Kidney tubule cell (primary cell): ENCODE results near the gene TNS3.

Experiments
- DNase-seq: peaks from one replicate; pipeline ENCODE4 v3.0.0-alpha.2; 2018; ENCODE audit warnings: low spot score

Gene TNS3

DNA sequence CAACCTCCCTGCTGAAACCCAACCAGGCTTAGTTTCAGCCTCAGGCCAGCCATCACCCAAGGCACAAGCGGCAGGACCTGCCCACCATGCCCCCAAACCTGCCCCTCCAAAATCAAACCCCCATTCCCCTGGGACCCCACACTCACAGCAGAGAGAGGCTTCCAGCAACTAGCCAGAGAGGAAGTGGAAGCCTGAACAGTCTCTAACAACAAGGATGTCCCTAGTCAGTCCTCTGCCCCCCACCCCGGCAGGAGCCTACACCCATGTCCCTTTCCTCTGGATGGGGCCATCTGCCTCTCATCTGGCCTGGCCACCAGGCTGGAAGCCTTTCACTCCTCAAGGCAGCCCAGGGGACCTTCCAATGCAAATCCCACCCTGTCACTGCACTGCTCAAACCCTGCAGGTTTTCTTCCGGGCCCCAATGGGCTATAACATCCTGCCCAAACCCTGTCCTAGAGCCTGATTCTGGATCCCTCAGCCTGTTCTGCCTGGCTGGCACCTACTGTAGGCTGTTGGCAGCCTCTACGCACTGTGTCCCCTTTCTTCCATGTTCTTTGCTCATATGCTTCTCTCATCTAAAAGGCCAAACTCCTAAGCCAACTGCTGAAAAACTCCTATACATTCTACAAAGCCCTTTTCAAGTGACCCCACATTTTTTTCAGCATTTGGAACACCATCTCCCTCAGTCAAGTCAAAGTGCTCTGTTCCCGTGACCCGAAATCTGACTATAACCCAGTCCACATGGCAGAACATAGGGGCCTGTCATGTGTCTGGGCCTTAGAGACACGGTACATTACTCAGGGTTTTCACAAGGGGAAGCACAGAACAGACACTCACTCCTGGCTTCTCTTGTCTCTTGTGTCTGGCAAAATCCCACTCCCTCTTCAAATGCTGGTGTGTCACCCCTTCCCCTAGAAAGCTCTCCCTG is 253.3 kb downstream of the TNS3 start:
- DNase-seq = no peak

DNA sequence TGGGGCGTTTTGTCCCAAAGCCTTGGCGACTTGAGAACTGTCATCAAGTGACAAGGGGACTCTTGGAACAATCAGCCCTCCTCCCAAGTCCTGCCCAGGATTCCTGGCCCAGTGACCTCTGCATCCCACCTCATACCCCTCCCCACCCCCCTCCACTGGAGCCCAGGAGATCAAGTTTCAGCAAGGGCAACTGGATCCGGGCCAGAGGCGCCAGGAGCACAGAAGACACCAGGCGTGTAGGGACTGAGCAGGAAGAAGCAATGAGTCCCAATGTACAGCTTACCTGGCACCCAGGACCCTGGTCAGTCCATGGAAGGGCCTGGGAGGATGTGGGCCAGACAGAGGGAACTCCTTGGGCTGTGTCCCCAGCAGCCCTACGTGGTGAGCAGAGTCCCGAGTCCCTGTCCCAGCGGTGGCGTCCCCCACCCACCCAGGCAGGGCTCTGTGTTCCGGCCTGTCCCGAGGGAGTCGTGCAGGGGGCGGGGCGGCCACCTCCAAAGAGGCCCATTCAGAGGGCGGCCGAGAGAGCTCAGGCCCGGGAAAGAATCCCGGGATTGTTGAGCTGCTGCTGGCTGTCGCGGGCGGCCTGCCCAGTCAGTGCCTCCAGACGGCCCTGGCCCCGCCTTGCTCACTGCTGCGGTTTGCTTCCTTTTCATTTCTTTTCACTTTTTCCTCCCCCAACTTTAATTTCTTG is 254.1 kb downstream of the TNS3 start:
- DNase-seq = peak; percentile 82

DNA sequence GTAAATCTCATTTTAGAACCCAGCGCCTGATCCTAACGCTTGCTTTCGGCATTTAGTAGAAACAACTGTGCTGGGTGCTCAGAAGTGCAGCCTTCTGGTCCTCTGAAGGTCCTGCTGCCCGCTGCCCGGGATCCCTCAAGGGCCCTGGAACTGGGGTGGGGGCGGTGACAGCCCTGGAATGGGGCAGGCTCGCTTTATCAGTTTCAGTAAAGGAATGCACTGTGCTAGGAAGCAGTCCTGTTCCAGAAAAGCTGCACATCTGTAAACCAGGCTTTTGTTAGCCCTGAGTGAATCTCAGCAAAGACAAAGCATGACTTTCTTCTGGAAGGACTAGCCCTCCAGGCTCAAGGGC is 254.6 kb downstream of the TNS3 start:
- DNase-seq = no peak

DNA sequence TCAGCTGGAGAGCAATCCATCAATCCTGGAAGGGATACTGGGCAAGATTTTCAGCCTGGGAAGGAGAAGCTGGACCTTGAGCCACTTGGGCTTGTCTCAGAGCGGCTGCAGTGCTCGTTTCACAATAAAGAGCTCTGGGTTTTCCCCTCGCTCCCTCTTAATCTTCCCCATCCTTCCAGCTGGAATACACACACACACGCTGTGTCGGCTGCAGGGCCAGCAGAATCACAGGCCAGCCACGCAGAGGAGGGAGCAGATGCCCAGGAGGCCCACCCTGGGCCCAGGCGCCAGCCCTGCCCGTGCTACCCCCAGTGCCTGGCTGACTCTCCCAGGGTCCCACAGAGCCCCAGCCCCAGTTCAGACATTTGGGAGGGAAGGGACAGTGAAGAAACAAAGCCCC is 255.1 kb downstream of the TNS3 start:
- DNase-seq = no peak

DNA sequence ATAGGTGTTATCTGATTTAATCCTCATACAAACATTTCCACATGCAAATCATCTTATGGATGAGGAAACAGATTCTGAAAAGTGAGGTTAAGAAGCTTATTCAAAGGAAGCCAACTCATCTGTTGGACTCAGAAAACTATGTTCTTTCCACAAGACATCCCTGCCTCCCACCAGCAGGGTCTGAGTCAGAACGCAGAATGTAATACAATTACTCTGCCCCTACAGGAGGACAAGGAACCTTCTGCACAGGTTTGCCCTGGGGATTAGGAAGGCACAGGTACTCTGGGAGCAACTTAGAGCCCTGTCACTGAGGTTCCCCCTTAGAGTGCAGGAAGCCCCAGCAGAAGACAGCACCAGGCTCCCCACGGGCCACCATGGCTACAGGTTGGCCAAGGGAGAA is 255.7 kb downstream of the TNS3 start:
- peak; percentile 74 for DNase-seq

DNA sequence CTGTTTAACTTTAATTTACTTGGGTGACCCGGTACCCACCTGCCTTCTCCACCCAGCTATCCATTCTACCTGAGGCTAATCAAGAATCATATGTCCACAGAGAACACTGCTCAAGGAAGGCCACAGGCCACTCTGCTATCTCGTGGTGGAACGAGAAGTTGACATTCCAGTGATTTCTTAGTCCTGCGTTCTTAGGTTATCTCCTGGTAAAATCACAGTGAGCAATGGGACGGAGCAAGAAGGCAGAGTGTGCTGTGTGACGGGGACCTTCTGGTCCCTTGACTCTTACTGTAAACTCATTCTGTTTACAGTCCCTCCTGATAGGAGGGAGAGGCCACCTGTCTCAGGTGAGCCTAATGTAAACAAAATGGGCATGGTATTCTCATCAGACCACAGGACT is 256.6 kb downstream of the TNS3 start:
- DNase-seq = no peak

DNA sequence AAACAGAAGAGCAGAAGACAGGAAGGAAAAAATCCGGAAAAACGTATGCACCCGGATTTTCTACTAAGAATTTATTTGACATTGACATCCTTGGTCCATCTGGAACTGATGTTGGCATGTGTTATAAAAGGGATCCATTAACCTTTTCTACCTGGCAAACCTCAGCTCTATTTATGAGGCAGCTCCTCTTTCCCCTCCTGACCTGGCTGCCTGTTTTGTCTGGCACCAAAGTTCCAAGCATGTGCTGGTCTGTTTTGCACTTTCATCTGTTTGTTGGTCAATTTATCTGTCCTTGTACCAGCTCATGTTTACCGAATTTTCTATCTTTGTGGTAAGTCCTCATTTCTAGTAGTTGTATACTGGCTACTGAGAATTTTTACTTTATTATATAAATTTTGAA is 258.0 kb downstream of the TNS3 start:
- no peak for DNase-seq

DNA sequence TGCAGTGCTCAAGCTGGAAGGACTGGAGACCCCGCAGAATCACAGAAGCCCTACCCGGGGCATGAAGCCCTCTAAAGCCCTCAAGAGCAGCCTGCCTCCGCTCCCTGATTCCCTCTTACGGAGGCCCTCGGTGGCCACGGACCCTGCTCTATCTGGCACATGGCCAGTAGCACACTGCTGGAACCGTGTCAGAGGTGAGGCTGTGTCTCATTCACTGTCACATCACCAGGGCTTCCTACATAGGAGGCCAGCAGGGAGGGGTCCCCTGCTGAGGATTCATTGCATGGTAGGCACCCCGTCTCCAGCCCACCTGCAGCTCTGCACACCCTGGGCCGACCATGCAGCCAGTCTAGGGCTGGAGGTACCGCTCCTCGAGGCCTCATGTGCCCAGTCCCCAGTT is 259.2 kb downstream of the TNS3 start:
- DNase-seq = no peak

DNA sequence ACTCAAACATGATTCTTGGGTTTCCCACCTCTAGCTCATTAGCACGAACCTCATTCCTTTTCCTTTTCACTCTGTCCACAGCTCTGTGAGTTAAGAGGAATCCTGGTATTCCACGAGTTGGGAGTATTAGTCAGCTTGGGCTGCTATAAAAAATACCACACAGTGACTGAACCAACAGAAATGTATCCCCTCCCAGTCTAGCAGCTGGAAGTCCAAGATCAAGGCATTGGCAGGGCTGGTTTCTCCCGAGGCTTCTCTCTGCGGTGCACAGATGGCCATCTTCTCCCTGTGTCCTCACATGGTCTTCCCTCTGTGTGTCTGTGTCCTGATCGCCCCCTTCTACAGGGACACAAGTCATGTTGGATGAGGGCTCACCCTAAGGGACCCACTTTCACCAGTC is 261.6 kb downstream of the TNS3 start:
- peak; percentile 35 for DNase-seq

DNA sequence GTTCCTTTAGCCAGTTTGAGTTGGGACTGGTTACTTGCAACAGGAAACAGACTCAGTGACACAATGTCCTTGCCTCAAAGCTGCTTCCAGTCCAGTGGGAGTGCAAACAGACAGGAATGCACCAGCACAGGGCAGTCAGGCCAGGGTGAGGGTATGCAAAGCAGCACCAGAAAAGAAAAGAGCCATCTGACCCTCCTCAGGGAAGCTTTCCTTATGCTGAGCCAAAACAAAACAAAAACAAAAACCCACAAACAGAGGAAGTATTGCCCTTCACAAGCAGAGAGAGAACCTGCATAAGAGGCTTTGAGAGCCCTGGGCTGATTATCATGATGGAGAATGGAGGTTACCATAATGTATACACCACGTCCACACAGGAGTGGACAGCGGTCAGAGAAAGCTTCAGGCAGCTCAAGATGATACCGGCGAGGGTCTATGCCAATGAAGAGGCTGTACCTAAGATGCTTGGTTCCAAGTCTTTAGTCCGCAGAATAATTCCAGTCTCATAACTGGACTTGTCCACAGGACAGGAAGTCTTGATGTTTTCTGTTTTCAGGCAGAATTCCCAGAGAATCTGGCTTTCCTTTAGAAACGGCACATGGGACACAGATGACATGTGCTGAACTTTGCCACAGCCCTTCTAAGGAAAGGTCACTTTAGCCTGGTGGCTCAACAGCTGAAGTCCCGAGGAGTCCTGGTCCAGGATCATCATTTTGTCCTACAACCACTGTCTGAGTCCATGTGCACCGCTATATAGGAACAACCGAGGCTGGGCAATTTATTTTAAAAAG is 263.3 kb downstream of the TNS3 start:
- no peak for DNase-seq

DNA sequence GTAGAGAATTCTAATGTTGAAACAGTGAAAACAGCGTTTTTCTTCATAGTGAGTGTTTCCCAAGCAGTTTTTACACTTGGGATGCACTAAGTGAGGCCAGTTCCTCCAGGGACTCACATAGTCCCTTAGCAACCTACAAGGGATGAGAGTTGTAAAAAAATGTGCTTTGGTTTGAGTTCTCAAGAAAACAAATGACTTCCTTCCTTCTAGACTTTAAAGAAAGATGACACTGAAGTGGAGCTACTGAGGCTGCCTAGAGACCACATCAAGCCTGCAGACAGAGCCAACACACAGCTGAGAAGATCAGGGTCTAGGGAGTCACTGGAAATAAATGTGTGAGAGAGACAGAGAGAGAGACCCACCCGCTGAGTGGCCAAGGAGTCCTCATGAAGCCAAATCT is 264.4 kb downstream of the TNS3 start:
- no peak for DNase-seq

DNA sequence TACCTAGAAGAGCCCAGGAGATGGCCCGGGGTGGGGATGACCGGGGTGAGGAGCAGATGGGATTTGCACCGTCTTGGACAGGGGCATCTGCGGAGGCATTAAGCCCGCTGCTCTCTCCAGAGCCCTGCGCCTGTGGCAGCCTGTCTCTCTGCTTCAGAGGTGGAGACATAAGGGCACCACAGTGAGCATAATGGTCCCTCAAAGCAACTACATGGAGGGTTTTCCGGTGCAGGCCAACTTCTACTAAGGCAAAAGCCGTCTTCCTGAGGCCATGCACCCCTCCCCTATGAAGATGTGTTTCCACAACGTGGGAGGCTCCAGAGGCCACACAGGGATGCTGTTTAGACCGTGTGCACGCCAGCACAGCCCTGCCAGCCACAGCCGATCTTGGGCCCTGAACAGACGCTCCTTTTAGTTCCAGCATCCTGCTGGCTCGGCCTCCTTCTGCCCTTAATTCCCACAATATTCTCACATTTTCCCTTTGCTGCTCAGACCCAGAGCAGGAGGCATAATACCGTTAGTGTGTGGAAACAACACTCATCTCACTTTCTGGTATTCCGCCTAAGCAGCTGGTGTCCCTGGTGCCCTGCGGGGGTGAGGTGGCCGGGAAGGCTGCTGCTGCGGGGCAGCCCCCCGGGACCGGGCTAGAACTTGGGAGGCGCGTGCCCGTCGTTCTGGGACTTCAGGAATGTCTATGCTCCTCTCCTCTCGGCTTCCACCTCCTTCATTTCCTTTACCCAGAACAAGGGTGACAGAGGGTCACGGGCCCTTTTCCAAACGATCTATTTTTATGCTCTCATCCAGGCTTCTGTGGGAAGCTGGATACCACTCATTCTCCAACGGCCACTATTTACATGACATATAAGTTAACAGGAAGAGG is 266.9 kb downstream of the TNS3 start:
- DNase-seq = no peak

DNA sequence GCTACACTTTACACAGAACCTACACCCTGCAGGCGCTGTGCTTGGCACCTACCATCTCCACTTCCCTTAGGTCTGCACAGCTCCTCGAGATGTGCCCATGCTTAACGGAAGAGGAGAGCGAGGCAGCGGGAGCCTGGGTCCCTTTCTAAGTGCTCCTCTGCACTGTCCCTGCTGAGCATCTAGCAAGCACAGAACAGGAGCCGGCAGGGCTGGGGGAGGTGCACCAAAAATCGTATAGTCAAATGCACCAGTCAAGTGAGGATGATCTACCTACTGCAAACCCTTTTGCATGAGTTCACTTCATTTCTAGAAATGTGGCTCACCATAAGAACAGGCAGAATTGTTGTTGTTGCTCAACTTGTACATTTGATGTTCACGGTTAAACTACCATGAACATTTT is 267.7 kb downstream of the TNS3 start:
- DNase-seq = no peak

DNA sequence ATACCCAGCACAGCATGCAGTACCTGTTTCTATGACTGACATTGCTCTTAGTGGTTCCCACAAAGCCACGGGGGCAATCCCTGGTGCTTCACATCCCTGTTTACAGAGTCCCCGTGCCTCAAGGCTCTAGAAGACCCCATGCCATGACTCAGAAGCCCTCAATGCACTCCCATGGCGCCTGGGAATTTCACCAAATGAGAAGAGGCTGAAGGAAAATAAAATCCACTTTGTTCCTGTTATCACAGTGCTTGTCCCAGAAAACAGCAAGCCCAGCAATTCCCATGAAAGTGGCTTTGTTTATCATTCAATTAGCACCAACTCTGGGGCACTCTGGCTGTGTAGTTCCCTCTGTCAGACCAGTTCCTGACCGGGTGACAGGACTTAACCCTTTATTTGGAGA is 268.3 kb downstream of the TNS3 start:
- DNase-seq = no peak

DNA sequence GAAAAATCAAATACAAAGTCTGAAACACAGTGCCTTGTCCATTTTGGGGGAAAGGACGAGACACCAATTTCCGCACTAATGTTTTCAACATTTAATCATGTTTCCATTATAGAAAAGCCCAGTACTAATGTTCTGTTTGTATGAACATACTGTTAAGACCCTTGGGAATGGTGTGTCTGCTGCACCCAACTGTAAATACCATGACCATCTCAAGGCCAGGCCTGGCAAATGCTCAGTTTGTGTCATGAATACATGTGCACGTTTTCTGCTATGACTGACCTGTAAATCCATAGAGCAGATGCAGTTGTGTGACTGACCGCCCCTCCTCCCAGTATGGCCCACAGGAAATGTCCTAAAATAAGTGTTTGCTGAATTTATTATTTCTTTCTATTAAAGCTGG is 270.0 kb downstream of the TNS3 start:
- DNase-seq = no peak

DNA sequence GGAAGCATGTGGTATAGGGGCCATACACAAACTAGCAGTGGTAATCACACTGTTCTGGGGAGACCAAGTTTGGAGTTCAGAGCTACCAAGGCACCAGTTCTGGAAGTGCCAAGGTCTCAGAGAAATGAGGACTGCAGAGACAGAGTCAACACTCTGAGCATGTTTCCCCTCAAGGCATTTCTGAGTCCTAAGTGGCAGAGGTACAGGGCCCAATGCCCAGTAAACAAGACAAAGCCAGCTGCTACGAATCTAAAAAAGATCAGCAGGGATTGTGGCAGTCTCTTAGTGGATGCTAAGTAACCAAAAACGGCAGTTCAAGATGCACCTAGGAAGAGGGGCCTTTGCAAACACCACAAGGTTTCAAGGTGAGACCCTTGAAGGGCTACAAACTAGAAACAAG is 271.9 kb downstream of the TNS3 start:
- DNase-seq = no peak

DNA sequence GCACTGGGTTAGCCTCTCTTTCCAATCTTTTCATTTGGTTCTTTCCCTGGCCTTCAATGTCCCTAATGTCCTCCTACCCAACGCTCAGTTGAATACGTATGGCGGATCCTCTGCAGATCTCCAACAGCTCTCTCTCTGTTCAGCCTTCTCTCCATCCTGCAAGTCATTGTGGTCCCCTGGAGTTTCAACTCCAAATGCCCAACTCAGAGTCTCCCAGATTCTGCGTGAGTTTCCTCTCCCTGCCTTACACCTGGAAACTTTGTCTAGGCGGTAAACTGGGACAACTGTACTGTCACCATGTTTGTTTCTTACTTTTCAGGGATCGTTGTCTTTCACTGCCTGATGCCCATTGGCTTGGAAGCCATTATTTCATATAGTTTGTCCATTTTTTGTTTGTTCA is 273.1 kb downstream of the TNS3 start:
- DNase-seq = no peak

DNA sequence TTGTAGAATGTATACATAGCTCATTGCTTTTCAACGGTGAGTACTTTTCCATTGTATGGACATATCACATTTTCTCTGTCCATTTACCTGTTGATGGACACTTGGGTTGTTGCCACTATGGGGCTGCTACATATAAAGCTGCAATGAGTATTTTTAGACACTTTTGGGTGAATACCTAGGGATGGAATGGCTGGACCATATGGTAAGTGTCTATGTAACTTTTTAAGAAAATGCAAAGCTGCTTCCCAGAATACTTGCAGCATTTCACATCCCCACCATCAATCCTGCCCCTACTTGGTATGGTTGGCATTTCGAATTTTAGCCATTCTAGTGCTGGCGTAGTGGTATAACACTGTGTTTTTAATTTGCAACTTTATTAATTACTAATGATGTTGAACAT is 274.6 kb downstream of the TNS3 start:
- no peak for DNase-seq

DNA sequence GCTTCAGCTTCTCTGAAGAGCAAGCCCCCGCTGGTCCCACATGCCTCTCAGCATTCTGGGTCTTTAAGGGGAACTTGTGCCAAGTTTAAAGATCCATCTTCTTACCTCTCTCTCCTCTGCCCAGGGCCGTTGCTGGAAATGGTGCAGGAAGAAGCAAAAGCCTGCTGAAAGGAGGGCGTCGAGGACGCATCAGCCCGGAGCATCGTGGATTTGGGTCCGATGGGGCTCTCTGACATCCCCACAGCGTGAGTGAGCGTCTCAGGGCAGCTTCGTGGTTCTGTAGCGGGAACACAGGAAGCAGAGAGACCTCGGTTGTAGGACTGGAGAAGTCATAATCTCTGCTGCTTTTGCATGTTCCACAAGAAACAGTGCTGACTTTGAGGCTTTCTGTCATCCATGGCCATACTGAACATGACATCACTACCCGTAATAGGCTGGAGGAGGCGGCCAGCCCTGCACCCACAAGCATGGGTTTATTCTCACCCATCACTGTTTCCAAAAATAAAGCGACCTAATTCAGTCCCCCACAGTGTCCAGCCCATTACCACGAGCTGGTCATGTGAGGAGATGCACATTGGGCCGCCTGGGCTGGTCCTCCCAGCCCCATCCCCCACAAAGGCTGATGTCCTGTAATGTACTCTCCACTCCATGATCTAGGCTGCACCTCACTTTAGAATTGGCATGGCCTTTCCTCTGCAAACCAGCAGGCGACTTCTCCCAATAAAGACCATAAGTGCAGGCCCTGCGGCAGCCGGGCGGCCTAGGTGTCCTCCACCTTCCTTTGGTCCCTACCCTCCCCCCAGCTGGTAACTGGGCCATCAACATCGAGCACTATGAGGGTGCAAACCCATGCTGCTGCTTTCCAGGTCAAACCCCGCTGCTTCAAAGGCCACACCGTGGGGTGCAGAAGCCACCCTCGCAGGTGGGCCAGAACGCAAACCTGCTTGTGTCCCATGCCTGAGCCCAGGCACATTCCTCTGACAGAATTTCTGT is 276.9 kb downstream of the TNS3 start:
- DNase-seq = no peak

DNA sequence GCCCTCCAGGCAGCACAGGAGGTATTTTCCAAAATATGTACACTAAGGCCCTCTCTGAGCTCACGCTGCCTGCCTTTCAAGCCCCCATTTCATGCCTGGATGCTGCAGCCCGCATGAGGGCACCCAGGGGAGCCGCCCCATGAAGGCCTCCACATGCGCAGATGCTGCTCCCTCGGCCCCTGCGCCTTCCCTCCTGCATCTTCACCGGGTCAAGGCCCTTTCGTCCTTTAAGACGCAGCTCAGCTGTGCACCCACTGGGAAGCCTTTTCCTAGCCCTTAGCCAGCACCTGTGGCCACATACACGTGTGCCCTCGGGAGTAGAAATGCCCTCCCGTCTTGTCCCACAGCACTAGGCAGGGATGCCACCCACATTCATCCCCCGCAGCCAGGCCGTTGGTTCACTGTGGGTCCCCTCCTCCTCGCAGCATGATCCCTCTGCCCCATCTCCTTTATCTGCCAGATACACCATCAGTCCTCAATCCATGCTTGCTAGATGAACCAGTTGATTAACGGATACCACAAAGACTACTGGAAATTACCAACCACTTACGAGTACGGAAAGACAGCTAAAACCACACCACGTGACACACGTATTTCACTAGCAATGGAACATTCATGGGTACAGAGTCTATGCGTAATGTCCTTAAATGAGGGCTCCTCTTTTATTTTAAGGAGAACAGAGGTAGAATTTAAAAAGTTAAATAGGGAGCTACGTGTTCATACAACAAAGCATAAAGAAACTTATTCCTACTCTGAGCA is 278.0 kb downstream of the TNS3 start:
- no peak for DNase-seq
